ENCODE measurements around the gene FHIP1B. TPM values are rescaled to one million over a fixed set of nuclear protein-coding genes. Genes with fewer than 3 reads are reported as not detected.

Gene FHIP1B
- total and polyA plus RNA-seq, 4 donors, result 12.3 to 21.2 (median 16.9) TPM

- 95% methylated on average over 4 of the region's 4 CpGs for WGBS
- TF ChIP-seq ZBTB33 (IDR thresholded peaks at IDR 0.05) (no peak), ATF3 (IDR thresholded peaks at IDR 0.05) (no peak), RXRA (IDR thresholded peaks at IDR 0.05) (no peak), MAX (IDR thresholded peaks at IDR 0.05) (no peak), CTCF (IDR thresholded peaks at IDR 0.05; ENCODE audit: low read depth, low read length, missing input control) (no peak), TAF1 (conservative IDR thresholded peaks at IDR 0.05) (no peak), GABPA (IDR thresholded peaks at IDR 0.05 in 1 of 2, conservative IDR thresholded peaks at IDR 0.05 in 1 of 2) (no peak), REST (IDR thresholded peaks at IDR 0.05) (no peak), NR2F2 (IDR thresholded peaks at IDR 0.05) (no peak), SP1 (IDR thresholded peaks at IDR 0.05) (no peak), EGR1 (IDR thresholded peaks at IDR 0.05; ENCODE audit: low read depth in 2 of 2) (no peak)
- Histone ChIP-seq H3K27ac (ENCODE audit: low read depth in 1 of 2, low read length in 2 of 2) (no peak overlapping the region), H3K4me3 (ENCODE audit: low read depth in 1 of 3, low read length in 3 of 3) (no peak overlapping the region), H3K9ac (ENCODE audit: low read depth in 1 of 2, low read length in 2 of 2) (no peak overlapping the region), H3K36me3 (ENCODE audit: control insufficient read depth in 4 of 4, insufficient read depth in 3 of 4, low read depth in 1 of 4, low read length in 3 of 4) (peaks cover 10 to 93% (median 75%) of the 10 kb centered on the region in 4 donors), H3K27me3 (ENCODE audit: control insufficient read depth in 4 of 4, insufficient read depth in 4 of 4, low read length in 3 of 4) (no peaks in the 10 kb centered on the region), H3K4me1 (ENCODE audit: control insufficient read depth in 4 of 4, insufficient read depth in 4 of 4, low read length in 3 of 4) (no peaks in the 10 kb centered on the region), H3K9me3 (ENCODE audit: control insufficient read depth in 4 of 4, low read length in 3 of 4) (no peaks in the 10 kb centered on the region)
- DNase-seq (ENCODE audit: low spot score), result no peak
Measured at GRCh38 chr11:6216501-6216900, 17.9 kb downstream of the FHIP1B start.

GRCh38 chr11:6214530-6214929 is 19.9 kb downstream of the FHIP1B start:
- WGBS, result 96% methylated on average over 10 of the region's 10 CpGs

More at GRCh38 chr11:6214530-6214929, 19.9 kb downstream of the FHIP1B start:
- no peak for DNase-seq (ENCODE audit: low spot score)
- Histone ChIP-seq H3K36me3 (ENCODE audit: control insufficient read depth in 4 of 4, insufficient read depth in 3 of 4, low read depth in 1 of 4, low read length in 3 of 4) (peaks cover 19 to 94% (median 78%) of the 10 kb centered on the region in 4 donors), H3K9ac (ENCODE audit: low read depth in 1 of 2, low read length in 2 of 2) (no peak overlapping the region), H3K27me3 (ENCODE audit: control insufficient read depth in 4 of 4, insufficient read depth in 4 of 4, low read length in 3 of 4) (no peaks in the 10 kb centered on the region), H3K4me3 (ENCODE audit: low read depth in 1 of 3, low read length in 3 of 3) (no peak overlapping the region), H3K4me1 (ENCODE audit: control insufficient read depth in 4 of 4, insufficient read depth in 4 of 4, low read length in 3 of 4) (no peaks in the 10 kb centered on the region), H3K9me3 (ENCODE audit: control insufficient read depth in 4 of 4, low read length in 3 of 4) (no peaks in the 10 kb centered on the region), H3K27ac (ENCODE audit: low read depth in 1 of 2, low read length in 2 of 2) (no peak overlapping the region)
- TF ChIP-seq TAF1 (conservative IDR thresholded peaks at IDR 0.05), result no peak
- no peak for TF ChIP-seq EGR1 (IDR thresholded peaks at IDR 0.05; ENCODE audit: low read depth in 2 of 2)
- TF ChIP-seq ATF3 (IDR thresholded peaks at IDR 0.05), result no peak
- TF ChIP-seq HNF4A (conservative IDR thresholded peaks at IDR 0.05), result no peak
- TF ChIP-seq NR2F2 (IDR thresholded peaks at IDR 0.05), result no peak
- TF ChIP-seq YY1 (IDR thresholded peaks at IDR 0.05), result no peak
- TF ChIP-seq GABPA (IDR thresholded peaks at IDR 0.05 in 1 of 2, conservative IDR thresholded peaks at IDR 0.05 in 1 of 2), result no peak
- no peak for TF ChIP-seq HNF4G (IDR thresholded peaks at IDR 0.05)
- TF ChIP-seq CTCF (IDR thresholded peaks at IDR 0.05; ENCODE audit: low read depth, low read length, missing input control), result no peak
